ENCODE data around the gene DCXR. TPM values are rescaled to one million over a fixed set of nuclear protein-coding genes. Genes with fewer than 3 reads are reported as not detected.

Gene DCXR
- total and polyA plus RNA-seq, 2 of the 13 experiments (the other 11 are each of a cell fraction or from before 2014, with no cell fraction given) = 287 to 311 TPM

DNA sequence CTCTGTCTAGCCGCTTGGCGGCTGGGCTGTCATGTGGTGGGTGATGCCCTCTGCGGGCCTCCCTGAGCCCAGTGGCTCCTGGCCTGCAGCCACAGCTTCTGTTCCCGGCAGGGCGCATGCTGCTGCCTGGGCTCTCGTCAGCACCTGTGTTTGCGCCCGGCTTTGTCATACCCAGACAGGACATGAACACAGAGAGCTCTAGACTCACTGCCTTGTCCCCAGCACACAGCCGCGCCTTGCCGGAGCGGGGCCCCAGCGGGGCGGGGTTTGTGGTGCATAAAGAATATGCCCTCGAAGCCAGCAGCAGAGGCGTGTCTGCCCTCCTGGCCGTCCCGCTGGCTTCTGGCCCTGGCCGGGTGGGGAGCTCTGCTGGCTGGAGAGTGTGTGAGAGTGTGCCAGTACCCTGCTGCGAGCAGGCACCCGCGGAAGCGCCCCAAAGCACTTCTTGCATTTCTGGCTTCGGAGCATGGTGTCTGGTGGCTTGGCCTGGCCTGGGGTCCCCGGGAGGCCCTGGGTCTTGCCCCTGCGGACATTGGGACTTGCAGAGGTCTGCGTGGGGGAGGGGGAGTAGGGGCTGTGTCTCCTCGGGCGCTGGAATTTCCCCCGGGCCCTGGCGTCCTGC is 45.7 kb downstream of the DCXR start (continued):
- TF ChIP-seq ZNF280D (CRISPR knock-in tag; IDR thresholded peaks at IDR 0.05) = no peak
- TF ChIP-seq NR1H2 (CRISPR knock-in tag; IDR thresholded peaks at IDR 0.05; ENCODE audit: borderline replicate concordance, low read depth) = peak; percentile 90
- TF ChIP-seq ZBTB14 (CRISPR knock-in tag; IDR thresholded peaks at IDR 0.05) = peak; percentile 21; the same call in 1 of the 2 replicates
- peak; percentile 84 for TF ChIP-seq ZSCAN9 (CRISPR knock-in tag; IDR thresholded peaks at IDR 0.05; ENCODE audit: borderline replicate concordance)
- no peak; the same call in none of the 2 replicates for TF ChIP-seq RFXAP (CRISPR knock-in tag; IDR thresholded peaks at IDR 0.05; ENCODE audit: borderline replicate concordance)
- TF ChIP-seq NFE2L2 (IDR thresholded peaks at IDR 0.05; ENCODE audit: low read length) = no peak; the same call in none of the 2 replicates
- peak; percentile 91 for TF ChIP-seq MTF2 (CRISPR knock-in tag; IDR thresholded peaks at IDR 0.05; ENCODE audit: borderline replicate concordance)
- TF ChIP-seq HNRNPH1 (optimal IDR thresholded peaks at IDR 0.05; ENCODE audit: low read depth, low read length) = no peak
- peak; percentile 97 for TF ChIP-seq ZSCAN12 (CRISPR knock-in tag; IDR thresholded peaks at IDR 0.05)
- TF ChIP-seq, protein P1, sequence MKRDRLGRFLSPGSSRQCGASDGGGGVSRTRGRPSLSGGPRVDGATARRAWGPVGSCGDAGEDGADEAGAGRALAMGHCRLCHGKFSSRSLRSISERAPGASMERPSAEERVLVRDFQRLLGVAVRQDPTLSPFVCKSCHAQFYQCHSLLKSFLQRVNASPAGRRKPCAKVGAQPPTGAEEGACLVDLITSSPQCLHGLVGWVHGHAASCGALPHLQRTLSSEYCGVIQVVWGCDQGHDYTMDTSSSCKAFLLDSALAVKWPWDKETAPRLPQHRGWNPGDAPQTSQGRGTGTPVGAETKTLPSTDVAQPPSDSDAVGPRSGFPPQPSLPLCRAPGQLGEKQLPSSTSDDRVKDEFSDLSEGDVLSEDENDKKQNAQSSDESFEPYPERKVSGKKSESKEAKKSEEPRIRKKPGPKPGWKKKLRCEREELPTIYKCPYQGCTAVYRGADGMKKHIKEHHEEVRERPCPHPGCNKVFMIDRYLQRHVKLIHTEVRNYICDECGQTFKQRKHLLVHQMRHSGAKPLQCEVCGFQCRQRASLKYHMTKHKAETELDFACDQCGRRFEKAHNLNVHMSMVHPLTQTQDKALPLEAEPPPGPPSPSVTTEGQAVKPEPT (CRISPR knock-in tag; IDR thresholded peaks at IDR 0.05; ENCODE audit: low read depth) = peak; percentile 97
- TF ChIP-seq MED8 (CRISPR knock-in tag; IDR thresholded peaks at IDR 0.05; ENCODE audit: insufficient replicate concordance) = peak; percentile 93
- 0 out of 2 replicates have a peak, but pooled peaks have one; percentile 65 for TF ChIP-seq ZNF672 (CRISPR knock-in tag; IDR thresholded peaks at IDR 0.05)
- TF ChIP-seq FIP1L1 (IDR thresholded peaks at IDR 0.05; ENCODE audit: borderline replicate concordance, insufficient read depth, low read depth, low read length) = peak; percentile 78
- TF ChIP-seq ZNF546 (CRISPR knock-in tag; conservative IDR thresholded peaks at IDR 0.05) = 0 out of 2 replicates have a peak, but pooled peaks have one; percentile 52
- peak; percentile 72; the same call in 1 of the 2 replicates for TF ChIP-seq FOXO1 (CRISPR knock-in tag; IDR thresholded peaks at IDR 0.05)
- no peak for TF ChIP-seq ATM (IDR thresholded peaks at IDR 0.05; ENCODE audit: borderline replicate concordance)
- TF ChIP-seq HNRNPLL (IDR thresholded peaks at IDR 0.05; ENCODE audit: low read depth, low read length, poor library complexity, severe bottlenecking) = peak; percentile 82
- TF ChIP-seq RFX5 (IDR thresholded peaks at IDR 0.05; ENCODE audit: low read depth, low read length) = peak; percentile 43; the same call in 1 of the 2 replicates
- TF ChIP-seq MTA3 (CRISPR knock-in tag; IDR thresholded peaks at IDR 0.05) = no peak
- peak; percentile 79; the same call in 1 of the 2 replicates for TF ChIP-seq ETS1 (CRISPR knock-in tag; IDR thresholded peaks at IDR 0.05)
- TF ChIP-seq CBFB (CRISPR knock-in tag; IDR thresholded peaks at IDR 0.05) = peak; percentile 76; the same call in 1 of the 2 replicates
- TF ChIP-seq CREB1 (IDR thresholded peaks at IDR 0.05) = peak; percentile 53
- no peak for TF ChIP-seq CREB1 (CRISPR knock-in tag; IDR thresholded peaks at IDR 0.05)
